BJ (cell line): Measurements from ENCODE around the gene RBFOX1. TPM values are rescaled to one million over a fixed set of nuclear protein-coding genes. Genes with fewer than 3 reads are reported as not detected.

ENCODE experiments used
- CTCF ChIA-PET: fragments of 350-600 bp; formaldehyde crosslinking; extraction: SDS; loops from one replicate; lab custom pipeline; 2021; ENCODE audit warnings: antibody characterized with exemption, inconsistent platforms; lab: Yijun Ruan, JAX
- POLR2A ChIA-PET: fragments of 300-600 bp; sonication (Branson Sonifier 250); formaldehyde crosslinking; extraction: SDS; loops from one replicate; lab custom pipeline; 2021; ENCODE audit warnings: antibody characterized with exemption; lab: Charles Lee
- DNase-seq: peaks from one replicate; pipeline ENCODE4 v3.0.0-alpha.2; 2011; ENCODE audit warnings: low read depth
- H3K27me3 ChIP-seq: 2 replicates; pipeline ENCODE4 v1.6.0; 2011; ENCODE audit warnings: low read length; ENCODE audit not compliant: control insufficient read depth, insufficient read depth
- H3K36me3 ChIP-seq: 2 replicates; pipeline ENCODE4 v1.5.1; 2011; ENCODE audit warnings: low read length; ENCODE audit not compliant: control insufficient read depth, insufficient read depth
- H3K4me3 ChIP-seq: 2 replicates; pipeline ENCODE4 v1.5.1; 2011; ENCODE audit warnings: low read depth, mild to moderate bottlenecking, control low read depth, low read length
- CTCF ChIP-seq: IDR thresholded peaks from 2 replicates; pipeline ENCODE4 v1.5.1; 2011; ENCODE audit warnings: low read depth, mild to moderate bottlenecking, control low read depth, inconsistent platforms, low read length, moderate library complexity; ENCODE audit not compliant: insufficient read depth
- polyA plus RNA-seq: library from polyadenylated mRNA; depleted of rRNA; stranded (reverse); fragments of >200 nt; gene quantifications from 2 replicates; pipeline ENCODE4 v1.2.3, GENCODE V29; 2011

Gene RBFOX1
- polyA plus RNA-seq, 1 experiment, result not detected

- no peak for DNase-seq
- Histone ChIP-seq H3K4me3 (no peak overlapping the region), H3K36me3 (no peaks in the 10 kb centered on the region), H3K27me3 (no peaks in the 10 kb centered on the region)
- CTCF ChIA-PET, result no interaction called here
- POLR2A ChIA-PET, result no interaction called here
- no peak for TF ChIP-seq CTCF
Observed at GRCh38 chr16:7612671-7613070, 280.0 kb downstream of the RBFOX1 start.

- H3K4me3 ChIP-seq, result no peak overlapping the region
- POLR2A ChIA-PET, result no interaction called here
- no peak for TF ChIP-seq CTCF
- H3K27me3 ChIP-seq, result no peaks in the 10 kb centered on the region
- H3K36me3 ChIP-seq, result no peaks in the 10 kb centered on the region
- CTCF ChIA-PET, result no interaction called here
- no peak for DNase-seq
Observed at GRCh38 chr16:7613518-7613917, 280.9 kb downstream of the RBFOX1 start.

GRCh38 chr16:7614021-7614795 is 281.6 kb downstream of the RBFOX1 start:
- H3K36me3 ChIP-seq, result no peaks in the 10 kb centered on the region
- TF ChIP-seq CTCF, result no peak
- H3K27me3 ChIP-seq, result no peaks in the 10 kb centered on the region
- POLR2A ChIA-PET, result no interaction called here
- CTCF ChIA-PET, result no interaction called here
- DNase-seq, result no peak
- no peak overlapping the region for H3K4me3 ChIP-seq

GRCh38 chr16:7615565-7615964 is 282.9 kb downstream of the RBFOX1 start:
- CTCF ChIA-PET, result no interaction called here
- POLR2A ChIA-PET, result no interaction called here
- H3K36me3 ChIP-seq, result no peaks in the 10 kb centered on the region

More at GRCh38 chr16:7615565-7615964, 282.9 kb downstream of the RBFOX1 start:
- H3K27me3 ChIP-seq, result no peaks in the 10 kb centered on the region
- no peak for TF ChIP-seq CTCF
- no peak overlapping the region for H3K4me3 ChIP-seq
- no peak for DNase-seq
